Renal cortex interstitium (tissue), 11 donors: ENCODE results near the gene CHST15. TPM values are rescaled to one million over a fixed set of nuclear protein-coding genes. Genes with fewer than 3 reads are reported as not detected.
"Not testable (repeated sequence)": the region's sequence is repeated elsewhere in the genome, so short reads cannot be mapped to it uniquely, and the experiment has no call there.

Source experiments
- DNase-seq, 11 donors: peaks; one replicate each; pipeline ENCODE4 v3.0.0-alpha.2; 2013; ENCODE audit warnings: low read depth in 9 of 11, low spot score in 4 of 11; ENCODE audit errors: extremely low read depth in 1 of 11
- polyA plus RNA-seq, 3 donors: library from polyadenylated mRNA; unstranded; fragments of 120-200 nt; gene quantifications; one replicate each; pipeline ENCODE4 v1.2.1, GENCODE V29; 2013; ENCODE audit not compliant: insufficient read length in 3 of 3

Gene CHST15
- polyA plus RNA-seq, 3 donors, result 17.9 to 21.6 (median 20.7) TPM

DNA sequence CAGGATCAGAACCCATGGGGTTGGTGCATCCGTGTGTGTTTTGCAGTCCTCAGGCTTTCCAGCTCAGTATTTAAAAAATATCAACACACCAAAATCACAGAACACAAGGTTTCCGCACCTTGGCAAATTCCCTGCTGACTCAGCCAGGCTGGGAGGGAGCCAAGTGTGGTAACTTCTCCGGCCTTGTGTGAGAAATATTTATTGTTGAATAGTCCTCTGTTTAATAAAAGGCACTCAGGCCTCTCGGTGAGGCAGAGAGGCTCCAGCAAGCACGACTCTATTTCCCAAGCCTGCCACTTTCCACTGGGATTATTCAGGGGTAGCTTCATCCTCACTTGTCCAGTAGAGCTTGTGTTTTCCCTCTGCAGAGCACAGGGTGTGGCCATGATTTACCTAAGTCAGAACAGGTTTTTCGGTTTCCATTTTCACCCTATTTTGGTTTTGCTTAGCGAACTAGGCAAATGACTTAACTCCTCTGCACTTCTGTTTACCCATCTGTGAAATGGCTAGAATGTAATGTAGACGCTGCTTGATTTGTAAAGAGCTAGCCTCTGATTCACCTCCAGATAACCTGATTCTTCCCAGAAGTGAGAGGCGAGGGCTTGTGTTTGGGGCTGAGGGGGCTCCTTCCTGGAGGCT is 13.0 kb upstream of the CHST15 start:
- DNase-seq, result no peak

DNA sequence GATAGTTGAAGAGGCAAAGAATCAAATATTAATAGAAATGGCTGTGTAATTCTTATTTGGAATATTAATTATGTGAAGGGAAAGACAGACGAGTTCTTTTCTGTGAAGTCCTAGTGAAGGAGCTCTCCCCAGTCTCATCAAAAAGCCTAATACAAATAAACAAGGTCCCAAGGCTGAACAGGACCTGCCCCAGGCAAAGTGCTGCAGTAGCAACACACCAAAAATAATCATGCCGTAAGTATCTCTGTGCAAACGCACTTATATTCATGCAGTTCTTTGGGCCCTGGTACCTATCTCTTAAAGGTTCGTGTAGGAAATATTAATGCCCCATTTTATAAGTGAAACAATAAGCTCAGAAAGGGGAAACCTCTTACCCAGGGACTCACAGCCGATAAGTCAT is 12.2 kb upstream of the CHST15 start:
- no peak for DNase-seq

GRCh38 chr10:124105045-124105444 is 11.6 kb upstream of the CHST15 start:
- DNase-seq, result no peak

- no peak for DNase-seq
These were observed 10.7 kb upstream of the CHST15 start for GRCh38 chr10:124104011-124104627.

GRCh38 chr10:124101351-124101750 is 8.0 kb upstream of the CHST15 start:
- no peak for DNase-seq

DNA sequence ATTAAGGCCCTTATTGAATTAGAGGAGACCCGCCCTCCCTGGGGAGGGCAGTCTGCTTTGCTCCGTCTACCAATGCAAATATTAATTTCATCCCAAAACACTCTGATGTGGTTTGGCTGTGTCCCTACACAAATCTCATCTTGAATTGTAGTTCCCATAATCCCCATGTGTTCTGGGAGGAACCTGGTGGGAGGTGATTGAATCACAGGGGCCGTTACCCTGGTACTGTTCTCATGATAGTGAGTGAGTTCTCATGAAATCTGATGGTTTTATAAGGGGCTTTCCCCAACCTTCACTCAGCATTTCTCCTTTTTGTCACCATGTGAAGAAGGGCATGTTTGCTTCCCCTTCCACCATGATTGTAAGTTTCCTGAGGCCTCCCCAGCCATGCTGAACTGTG is 7.3 kb upstream of the CHST15 start:
- not testable (repeated sequence) for DNase-seq

DNA sequence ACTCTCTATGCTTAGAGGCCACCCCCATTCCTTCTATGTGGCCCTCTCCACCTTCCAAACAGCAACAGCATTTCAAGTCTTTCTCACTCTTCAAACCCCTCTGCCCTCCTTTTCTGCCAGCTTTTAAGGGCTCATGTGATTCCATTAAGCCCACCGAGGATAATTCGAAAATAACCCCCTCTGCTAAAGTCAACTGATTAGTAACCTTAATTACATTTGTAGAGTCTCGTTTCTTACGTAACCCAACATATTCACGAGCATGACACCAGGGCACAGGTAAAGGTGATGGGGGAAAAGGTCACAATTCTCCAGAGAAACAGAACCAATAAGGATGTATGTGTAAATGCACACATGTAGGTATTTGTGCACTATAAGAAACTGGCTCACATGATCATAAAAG is 6.7 kb upstream of the CHST15 start:
- DNase-seq, result no peak

DNA sequence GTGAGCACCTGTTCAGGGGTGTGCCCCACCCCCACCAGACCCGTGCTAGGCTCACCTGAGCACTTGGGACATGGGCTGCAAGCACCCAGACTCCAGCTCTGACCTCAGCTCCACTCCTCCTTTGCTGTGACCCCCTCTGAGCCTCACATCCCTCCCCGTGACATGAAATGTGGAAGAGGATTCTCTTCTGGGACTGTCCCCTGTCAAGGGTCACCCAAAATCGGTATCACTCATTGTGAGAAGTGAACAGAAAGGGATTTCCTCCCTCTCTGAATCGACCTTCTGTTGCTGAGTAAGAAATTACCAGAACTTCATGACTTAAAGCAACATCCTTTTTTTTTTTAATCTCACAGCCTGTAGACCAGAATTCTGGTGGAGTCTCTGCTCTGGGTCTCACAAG is 6.2 kb upstream of the CHST15 start:
- DNase-seq, result no peak

GRCh38 chr10:124098575-124098974 is 5.2 kb upstream of the CHST15 start:
- DNase-seq, result no peak

- no peak for DNase-seq
These were observed 4.5 kb upstream of the CHST15 start for GRCh38 chr10:124097883-124098282.

- DNase-seq, result no peak
These were observed 3.1 kb upstream of the CHST15 start for GRCh38 chr10:124096494-124096893.

GRCh38 chr10:124095801-124096200 is 2.4 kb upstream of the CHST15 start:
- DNase-seq, result not testable (repeated sequence)

DNA sequence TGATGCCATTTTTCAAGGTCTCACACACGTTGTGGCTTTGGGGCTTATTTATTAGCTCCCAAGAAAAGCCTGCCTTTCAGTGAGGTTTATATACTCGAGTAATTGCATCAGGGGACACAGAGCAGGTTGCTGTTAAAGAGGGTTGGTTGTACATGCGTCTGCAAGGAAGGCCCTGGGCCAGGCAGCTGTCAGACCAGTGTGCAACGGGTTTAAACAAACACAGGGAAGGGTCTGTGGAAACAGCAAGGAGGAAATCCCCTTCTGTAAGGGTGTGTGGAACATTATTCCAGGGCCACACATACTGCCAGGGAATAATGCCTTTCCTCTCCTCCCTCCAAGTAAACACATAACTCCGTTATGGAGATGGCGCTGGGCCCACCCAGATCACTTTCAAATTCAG is 1.7 kb upstream of the CHST15 start:
- no peak for DNase-seq

DNA sequence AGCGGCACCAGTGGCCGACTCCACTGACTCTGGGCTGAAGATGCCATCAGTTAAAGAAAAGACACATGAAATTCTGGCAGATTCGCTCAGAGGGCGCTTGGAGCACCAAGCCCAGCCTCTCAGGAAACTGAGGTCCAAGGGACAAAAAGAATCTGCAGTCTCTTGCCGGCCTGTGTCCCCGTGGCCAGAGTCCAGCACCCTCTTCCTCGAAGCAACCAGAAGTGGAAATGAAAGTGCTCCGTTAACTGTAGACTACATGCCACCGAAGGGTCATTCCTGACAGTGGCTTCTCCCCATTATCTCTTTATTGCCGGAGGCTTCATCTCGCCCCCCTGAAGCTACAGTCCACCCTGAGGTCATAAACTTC is 1.0 kb upstream of the CHST15 start:
- no peak for DNase-seq

- not testable (repeated sequence) for DNase-seq
These were observed 498 bp upstream of the CHST15 start for GRCh38 chr10:124093774-124094418.

GRCh38 chr10:124092250-124092859 is 1.0 kb downstream of the CHST15 start:
- peak in 1 of 11 donors; percentile 47 for DNase-seq

GRCh38 chr10:124091646-124092249 is 1.6 kb downstream of the CHST15 start:
- no peak for DNase-seq

DNA sequence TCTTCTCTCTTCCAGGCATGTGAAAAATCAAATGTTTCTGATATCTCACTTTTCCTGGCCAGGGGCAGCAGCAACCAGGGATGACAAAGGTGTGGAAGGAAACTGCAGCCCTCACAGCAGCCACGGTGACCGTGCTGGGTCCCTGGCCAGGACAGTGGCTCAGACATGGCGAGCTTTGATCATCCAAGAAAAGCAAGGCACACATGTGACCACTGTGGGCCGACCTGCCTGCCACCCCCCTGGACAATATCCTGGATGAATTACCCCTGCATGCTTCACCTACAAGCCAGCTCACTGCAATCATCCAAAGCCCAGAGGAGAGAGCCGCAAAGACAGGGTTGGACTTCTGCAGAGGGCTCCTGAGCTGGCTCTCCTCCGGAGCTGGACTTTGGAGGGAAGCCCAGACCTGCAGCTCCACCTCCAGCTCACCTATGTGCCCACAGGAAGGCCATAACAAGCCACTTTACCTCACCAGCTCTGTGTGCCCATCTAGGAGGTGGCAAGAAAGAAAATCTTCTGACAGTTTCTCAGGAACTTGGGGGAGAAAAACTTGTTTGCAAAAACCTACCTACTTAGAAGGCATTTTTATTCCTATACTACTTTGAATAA is 2.7 kb downstream of the CHST15 start:
- no peak for DNase-seq

DNA sequence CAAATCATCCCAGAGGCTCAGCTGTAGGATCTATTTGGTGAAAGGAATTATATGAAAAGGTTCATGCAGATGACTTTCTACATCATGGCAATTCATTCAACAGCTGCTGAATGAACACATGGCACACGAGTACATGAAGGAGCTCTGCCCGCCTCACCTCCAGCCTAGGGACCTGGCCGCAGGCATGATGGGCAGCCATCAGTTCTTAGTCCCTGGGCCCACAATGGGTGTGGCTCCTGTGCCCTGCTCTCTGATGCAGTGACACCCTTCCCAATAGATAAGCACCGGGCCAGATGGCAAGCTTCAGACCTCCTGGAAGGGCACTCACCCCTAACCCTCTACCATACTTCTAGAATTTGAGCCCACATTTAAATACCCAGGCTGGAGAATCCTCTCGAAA is 3.5 kb downstream of the CHST15 start:
- DNase-seq, result no peak

- no peak for DNase-seq
These were observed 4.5 kb downstream of the CHST15 start for GRCh38 chr10:124088915-124089314.
